HCT116 (cell line): Measurements from ENCODE around the gene ZNF503. TPM values are rescaled to one million over a fixed set of nuclear protein-coding genes. Genes with fewer than 3 reads are reported as not detected.
A peak's percentile ranks its signal among the peaks of the same experiment; 100 is the strongest.

ENCODE experiments used
- ATAC-seq: fragments of 200-7000 bp; cut with Tn5 transposase; 2 replicates; pipeline ENCODE4 v1.9.1; 2020; ENCODE audit warnings: mild to moderate bottlenecking, moderate library complexity
- BruUV-seq: library from RNA; stranded (reverse); fragments of 400-500 nt; replicated peaks from 2 replicates; lab custom pipeline; 2021; lab: Mats Ljungman, UMichigan
- CTCF ChIA-PET: fragments of 300-600 bp; sonication (Branson Sonifier 250); formaldehyde crosslinking; loops from one replicate; lab custom pipeline; 2021; ENCODE audit warnings: antibody characterized with exemption; lab: Charles Lee
- POLR2A ChIA-PET: fragments of 300-600, 350-600 bp; sonication (Branson Sonifier 250); formaldehyde crosslinking; loops from one replicate; lab custom pipeline; 2021; ENCODE audit warnings: antibody characterized with exemption; lab: Charles Lee
- RAD21 ChIA-PET, 2 experiments: fragments of 300-600 bp; sonication (Branson Sonifier 250); formaldehyde crosslinking; loops; one replicate each; lab custom pipeline; 2023; ENCODE audit warnings: low total read pairs in 2 of 2; ENCODE audit not compliant: uncharacterized antibody in 2 of 2, unreplicated experiment in 2 of 2, low non-redundant PET in 1 of 2; lab: Charles Lee
- DNase-seq: peaks from one replicate; pipeline ENCODE4 v3.0.0-alpha.2; 2010; ENCODE audit warnings: low read depth, low spot score
- H2AFZ ChIP-seq: fragments of 200-600 bp; shearing (Covaris generic), sonication (generic); 2 replicates; pipeline ENCODE4 v1.6.1; 2017; ENCODE audit warnings: low read depth, mixed run types, mixed read lengths, antibody characterized with exemption, low read length; ENCODE audit not compliant: poor library complexity, severe bottlenecking
- H3K27ac ChIP-seq: 2 replicates; pipeline ENCODE4 v1.5.1; 2012; ENCODE audit warnings: low read depth, low read length
- H3K27me3 ChIP-seq: fragments of 200-600 bp; sonication (generic); 2 replicates; pipeline ENCODE4 v1.6.1; 2016; ENCODE audit warnings: mixed run types, low read length, mixed read lengths; ENCODE audit not compliant: insufficient read depth
- H3K36me3 ChIP-seq, 2 experiments: fragments of 200-500 bp in 1 of 2; fragments of 200-600 bp in 1 of 2; sonication (Bioruptor generic) in 1 of 2; sonication (generic) in 1 of 2; 2 replicates each; pipeline versions ENCODE4 v1.5.1 to v1.6.1; 2014 to 2016; ENCODE audit warnings: low read length in 2 of 2, inconsistent platforms in 1 of 2, mixed read lengths in 1 of 2, mixed run types in 1 of 2; ENCODE audit not compliant: insufficient read depth in 2 of 2, control insufficient read depth in 1 of 2
- H3K4me1 ChIP-seq, 2 experiments: fragments of 200-600 bp in 1 of 2; sonication (generic) in 1 of 2; 2 replicates each; pipeline versions ENCODE4 v1.5.1 to v1.6.1; 2012 to 2017; ENCODE audit warnings: low read length in 2 of 2, inconsistent platforms in 1 of 2, mild to moderate bottlenecking in 1 of 2, mixed read lengths in 1 of 2, mixed run types in 1 of 2, moderate library complexity in 1 of 2; ENCODE audit not compliant: insufficient read depth in 2 of 2, control insufficient read depth in 1 of 2
- H3K4me2 ChIP-seq: fragments of 200-600 bp; sonication (generic); 2 replicates; pipeline ENCODE4 v1.6.1; 2017; ENCODE audit warnings: mixed run types, low read length, mixed read lengths
- H3K4me3 ChIP-seq, 2 experiments: fragments of 200-600 bp in 1 of 2; sonication (generic) in 1 of 2; replicated peaks in 1 of 2; 2 replicates each; pipeline ENCODE4 v1.5.1; 2011 to 2016; ENCODE audit warnings: low read length in 2 of 2, control low read depth in 1 of 2, low read depth in 1 of 2, mild to moderate bottlenecking in 1 of 2, mixed read lengths in 1 of 2, mixed run types in 1 of 2
- H3K79me2 ChIP-seq: fragments of 200-600 bp; sonication (generic); 2 replicates; pipeline ENCODE4 v1.6.1; 2017; ENCODE audit warnings: mild to moderate bottlenecking, mixed run types, low read length, moderate library complexity, mixed read lengths; ENCODE audit not compliant: insufficient read depth
- H3K9ac ChIP-seq: fragments of 200-600 bp; sonication (generic); 2 replicates; pipeline ENCODE4 v1.6.1; 2016; ENCODE audit warnings: low read length, mixed read lengths
- H3K9me2 ChIP-seq: fragments of 200-600 bp; sonication (generic), shearing (Covaris generic); 2 replicates; pipeline ENCODE4 v1.6.1; 2017; ENCODE audit warnings: mixed run types, mild to moderate bottlenecking, moderate library complexity; ENCODE audit not compliant: insufficient read depth
- H3K9me3 ChIP-seq, 2 experiments: fragments of 200-500 bp in 1 of 2; fragments of 200-600 bp in 1 of 2; sonication (Bioruptor generic) in 1 of 2; sonication (generic) in 1 of 2; 2 replicates each; pipeline ENCODE4 v1.6.1; 2014 to 2017; ENCODE audit warnings: low read length in 2 of 2, mixed read lengths in 2 of 2, inconsistent platforms in 1 of 2, low read depth in 1 of 2, mild to moderate bottlenecking in 1 of 2, mixed run types in 1 of 2, moderate library complexity in 1 of 2; ENCODE audit not compliant: control insufficient read depth in 1 of 2, insufficient read depth in 1 of 2
- H4K20me1 ChIP-seq: fragments of 200-600 bp; sonication (generic), shearing (Covaris generic); 2 replicates; pipeline ENCODE4 v1.6.1; 2017; ENCODE audit warnings: mixed run types, mild to moderate bottlenecking, moderate library complexity; ENCODE audit not compliant: insufficient read depth
- CEBPB ChIP-seq: IDR thresholded peaks from 2 replicates; pipeline ENCODE4 v1.6.1; 2012; ENCODE audit warnings: low read depth
- POLR2A ChIP-seq: IDR thresholded peaks from 2 replicates; pipeline ENCODE4 v1.7.0; 2011; ENCODE audit warnings: borderline replicate concordance; ENCODE audit not compliant: insufficient read depth, insufficient read length; ENCODE audit errors: extremely low read depth
- SIN3A ChIP-seq: IDR thresholded peaks from 2 replicates; pipeline ENCODE4 v1.6.1; 2012; ENCODE audit warnings: low read depth
- SRF ChIP-seq: IDR thresholded peaks from 2 replicates; pipeline ENCODE4 v1.6.1; 2012; ENCODE audit warnings: low read depth
- TCF7L2 ChIP-seq: IDR thresholded peaks from 2 replicates; pipeline ENCODE4 v1.7.0; 2011; ENCODE audit warnings: borderline replicate concordance, inconsistent platforms; ENCODE audit not compliant: insufficient read depth, insufficient read length; ENCODE audit errors: extremely low read depth
- YY1 ChIP-seq: IDR thresholded peaks from 2 replicates; pipeline ENCODE4 v1.6.1; 2011; ENCODE audit warnings: low read length, low read depth, moderate library complexity, mild to moderate bottlenecking; ENCODE audit not compliant: insufficient replicate concordance; ENCODE audit errors: extremely low read depth
- ZFX ChIP-seq: fragments of 450-650 bp; IDR thresholded peaks from 2 replicates; pipeline ENCODE4 v1.6.1; 2017
- intact Hi-C: fragments of 100-400 bp; cut with micrococcal nuclease; formaldehyde crosslinking; loops from 2 replicates; pipeline ENCODE4 v1.10.0; 2022
- total RNA-seq: library from RNA; stranded (reverse); gene quantifications from one replicate; pipeline ENCODE4 v1.2.1, GENCODE V29; 2021; ENCODE audit not compliant: unreplicated experiment
- TF ChIP-seq, protein P1 (sequence below): IDR thresholded peaks from 2 replicates; pipeline ENCODE4 v1.6.1; 2011; ENCODE audit warnings: mild to moderate bottlenecking, low read length, moderate library complexity; ENCODE audit not compliant: insufficient replicate concordance; ENCODE audit errors: extremely low read depth

ZNF503 gene
- total RNA-seq, 1 experiment from 2014 or later = 30.4 TPM

DNA sequence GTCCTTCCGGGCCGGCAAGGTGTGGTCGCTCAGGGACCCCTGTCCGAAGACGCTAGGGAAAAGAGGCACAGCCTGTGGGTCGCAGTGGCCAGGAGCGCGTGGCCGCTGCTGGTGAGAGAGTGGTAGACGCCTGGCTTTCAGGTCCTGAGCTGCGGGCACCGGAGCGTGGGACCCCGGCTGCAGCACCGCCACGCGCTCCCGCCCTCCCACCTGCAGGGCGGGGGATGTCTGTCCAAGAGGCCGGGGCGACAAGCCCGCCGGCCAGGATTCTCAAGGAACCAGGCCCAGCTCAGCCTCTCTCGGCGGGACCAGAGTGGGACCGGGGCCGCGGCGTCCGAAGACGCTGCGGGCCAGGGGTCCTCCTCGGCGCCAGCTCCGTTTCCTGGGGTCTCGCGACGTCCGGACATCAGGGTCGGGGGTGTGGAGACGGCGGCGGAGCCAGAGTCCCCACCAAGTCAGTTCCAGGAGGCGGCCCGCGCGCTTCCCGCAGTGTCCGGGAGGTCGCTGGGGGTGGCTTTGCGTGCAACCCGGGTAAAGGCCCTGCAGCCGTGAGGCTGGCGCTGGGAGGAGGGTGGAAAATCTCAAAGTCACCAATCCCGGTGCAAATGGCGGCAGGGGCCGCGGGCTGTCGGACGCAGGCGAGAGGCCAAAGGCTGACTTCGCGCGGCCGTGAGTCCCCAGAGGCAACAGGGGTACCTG lies 5.5 kb downstream of the ZNF503 start:
- peak overlapping the region; percentile 100 for H3K4me2 ChIP-seq
- H3K27me3 ChIP-seq = no peaks in the 10 kb centered on the region
- H3K27ac ChIP-seq = peak overlapping the region; percentile 93
- H4K20me1 ChIP-seq = no peaks in the 10 kb centered on the region
- intact Hi-C loops = loop anchor here (1.0 to 2.0 kb wide), 4 partner anchors 120 to 1151 kb away; no protein-coding TSS in a partner anchor
- H2AFZ ChIP-seq = peak overlapping the region; percentile 84
- no peaks in the 10 kb centered on the region for H3K9me2 ChIP-seq
- TSS peak; percentile 72 for BruUV-seq
- H3K9ac ChIP-seq = peak overlapping the region; percentile 92
- ChIA-PET POLR2A (interaction anchor here (1.4 to 1.5 kb wide), 2 partner anchors 118 to 120 kb away, joined by 3 to 6 read pairs; no protein-coding TSS in a partner anchor), RAD21 (interaction anchor here in 1 of 2 experiments (1.6 kb wide), 1 partner anchor 120 kb away, joined by 7 read pairs; no protein-coding TSS in a partner anchor), CTCF (interaction anchor here (0.6 to 2.8 kb wide), 18 partner anchors 9 to 907 kb away, joined by 3 to 26 read pairs (median 4); partner anchors contain the start of genes COMTD1 and LRMDA)
- H3K79me2 ChIP-seq = peaks cover 49% of the 10 kb centered on the region
- ATAC-seq = peak; percentile 23
- no peaks in the 10 kb centered on the region for H3K9me3 ChIP-seq
- peaks cover 15 to 37% of the 10 kb centered on the region in 2 experiments; a peak in 3 of 4 replicates for H3K4me1 ChIP-seq
- H3K4me3 ChIP-seq = peak overlapping the region; percentile 71 to 81
- peaks cover 0 to 12% of the 10 kb centered on the region in 2 experiments; a peak in 2 of 4 replicates for H3K36me3 ChIP-seq
- TF ChIP-seq SRF = no peak
- TF ChIP-seq CEBPB = no peak
- TF ChIP-seq, protein P1, sequence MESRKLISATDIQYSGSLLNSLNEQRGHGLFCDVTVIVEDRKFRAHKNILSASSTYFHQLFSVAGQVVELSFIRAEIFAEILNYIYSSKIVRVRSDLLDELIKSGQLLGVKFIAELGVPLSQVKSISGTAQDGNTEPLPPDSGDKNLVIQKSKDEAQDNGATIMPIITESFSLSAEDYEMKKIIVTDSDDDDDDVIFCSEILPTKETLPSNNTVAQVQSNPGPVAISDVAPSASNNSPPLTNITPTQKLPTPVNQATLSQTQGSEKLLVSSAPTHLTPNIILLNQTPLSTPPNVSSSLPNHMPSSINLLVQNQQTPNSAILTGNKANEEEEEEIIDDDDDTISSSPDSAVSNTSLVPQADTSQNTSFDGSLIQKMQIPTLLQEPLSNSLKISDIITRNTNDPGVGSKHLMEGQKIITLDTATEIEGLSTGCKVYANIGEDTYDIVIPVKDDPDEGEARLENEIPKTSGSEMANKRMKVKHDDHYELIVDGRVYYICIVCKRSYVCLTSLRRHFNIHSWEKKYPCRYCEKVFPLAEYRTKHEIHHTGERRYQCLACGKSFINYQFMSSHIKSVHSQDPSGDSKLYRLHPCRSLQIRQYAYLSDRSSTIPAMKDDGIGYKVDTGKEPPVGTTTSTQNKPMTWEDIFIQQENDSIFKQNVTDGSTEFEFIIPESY = no peak
- TF ChIP-seq ZFX = peak; percentile 67; the same call in 1 of the 2 replicates
- TF ChIP-seq POLR2A = no peak
- TF ChIP-seq SIN3A = no peak
- no peak for TF ChIP-seq TCF7L2
- TF ChIP-seq YY1 = peak; percentile 72
- DNase-seq = no peak
